Prostate gland (tissue), 2 donors: Measurements from ENCODE around the gene PRRX1.

Source experiments
- POLR2A ChIP-seq: fragments of 450-650 bp; IDR thresholded peaks from one replicate; pipeline ENCODE4 v1.6.1; 2016; ENCODE audit warnings: antibody characterized with exemption, mild to moderate bottlenecking
- TF ChIP-seq, protein P1 (sequence below), 4 experiments: fragments of 200-600 bp in 2 of 4; fragments of 450-650 bp in 2 of 4; sonication (generic) in 2 of 4; IDR thresholded peaks; 1 replicate in 3 of 4; 2 replicates in 1 of 4; pipeline ENCODE4 v1.5.1; 2016 to 2019; ENCODE audit warnings: antibody characterized with exemption in 4 of 4, mild to moderate bottlenecking in 2 of 4, moderate library complexity in 2 of 4

DNA sequence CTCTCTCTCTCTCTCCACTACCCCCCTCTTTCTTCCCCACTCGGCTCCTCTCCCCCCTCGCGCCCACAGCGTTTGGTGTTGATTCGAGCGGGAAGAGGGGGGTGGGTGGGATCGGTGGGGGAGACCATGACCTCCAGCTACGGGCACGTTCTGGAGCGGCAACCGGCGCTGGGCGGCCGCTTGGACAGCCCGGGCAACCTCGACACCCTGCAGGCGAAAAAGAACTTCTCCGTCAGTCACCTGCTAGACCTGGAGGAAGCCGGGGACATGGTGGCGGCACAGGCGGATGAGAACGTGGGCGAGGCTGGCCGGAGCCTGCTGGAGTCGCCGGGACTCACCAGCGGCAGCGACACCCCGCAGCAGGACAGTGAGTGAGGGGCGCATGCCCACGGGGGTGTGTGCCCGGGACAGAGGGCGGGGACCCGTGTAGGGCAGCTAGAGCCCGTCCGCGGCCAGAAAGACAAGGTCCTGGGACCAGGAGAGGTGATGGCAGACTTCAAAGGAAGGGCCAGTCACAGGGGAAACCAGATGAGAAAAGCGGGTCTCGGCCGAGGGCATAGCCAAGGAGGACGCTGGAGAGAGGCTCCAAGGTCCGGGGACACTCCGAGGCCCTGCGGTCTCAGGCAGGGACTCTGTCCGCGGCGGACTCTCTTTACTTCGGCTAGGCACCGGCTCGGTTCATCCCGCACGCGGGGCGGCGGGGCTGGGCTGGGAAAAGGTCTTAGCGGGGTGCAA is at the start of gene PRRX1:
- TF ChIP-seq POLR2A = no peak
- TF ChIP-seq, protein P1, sequence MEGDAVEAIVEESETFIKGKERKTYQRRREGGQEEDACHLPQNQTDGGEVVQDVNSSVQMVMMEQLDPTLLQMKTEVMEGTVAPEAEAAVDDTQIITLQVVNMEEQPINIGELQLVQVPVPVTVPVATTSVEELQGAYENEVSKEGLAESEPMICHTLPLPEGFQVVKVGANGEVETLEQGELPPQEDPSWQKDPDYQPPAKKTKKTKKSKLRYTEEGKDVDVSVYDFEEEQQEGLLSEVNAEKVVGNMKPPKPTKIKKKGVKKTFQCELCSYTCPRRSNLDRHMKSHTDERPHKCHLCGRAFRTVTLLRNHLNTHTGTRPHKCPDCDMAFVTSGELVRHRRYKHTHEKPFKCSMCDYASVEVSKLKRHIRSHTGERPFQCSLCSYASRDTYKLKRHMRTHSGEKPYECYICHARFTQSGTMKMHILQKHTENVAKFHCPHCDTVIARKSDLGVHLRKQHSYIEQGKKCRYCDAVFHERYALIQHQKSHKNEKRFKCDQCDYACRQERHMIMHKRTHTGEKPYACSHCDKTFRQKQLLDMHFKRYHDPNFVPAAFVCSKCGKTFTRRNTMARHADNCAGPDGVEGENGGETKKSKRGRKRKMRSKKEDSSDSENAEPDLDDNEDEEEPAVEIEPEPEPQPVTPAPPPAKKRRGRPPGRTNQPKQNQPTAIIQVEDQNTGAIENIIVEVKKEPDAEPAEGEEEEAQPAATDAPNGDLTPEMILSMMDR (IDR thresholded peaks at IDR 0.05) = no peak
